HPDE6-E6E7 (cell line): ENCODE measurements around the gene MPZL3.
"Not testable (repeated sequence)": the region's sequence is repeated elsewhere in the genome, so short reads cannot be mapped to it uniquely, and the experiment has no call there.

Experiments used
- DNase-seq: peaks from one replicate; pipeline ENCODE4 v3.0.0; 2011; ENCODE audit warnings: missing footprints; ENCODE audit errors: extremely low spot score

Gene MPZL3

GRCh38 chr11:118212781-118213191, 39.4 kb downstream of the MPZL3 start:
- no peak for DNase-seq

GRCh38 chr11:118212131-118212725, 39.9 kb downstream of the MPZL3 start:
- no peak for DNase-seq

- DNase-seq: no peak
Observed at GRCh38 chr11:118211006-118211405, 41.2 kb downstream of the MPZL3 start.

GRCh38 chr11:118210323-118210722, 41.8 kb downstream of the MPZL3 start:
- no peak for DNase-seq

- no peak for DNase-seq
Observed at GRCh38 chr11:118209033-118209432, 43.1 kb downstream of the MPZL3 start.

- DNase-seq: no peak
Observed at GRCh38 chr11:118207079-118207478, 45.1 kb downstream of the MPZL3 start.

- DNase-seq: no peak
Observed at GRCh38 chr11:118206391-118207031, 45.7 kb downstream of the MPZL3 start.

- DNase-seq: no peak
Observed at GRCh38 chr11:118205606-118206378, 46.4 kb downstream of the MPZL3 start.

- DNase-seq: no peak
Observed at GRCh38 chr11:118202599-118203422, 49.4 kb downstream of the MPZL3 start.

GRCh38 chr11:118201966-118202365, 50.2 kb downstream of the MPZL3 start:
- no peak for DNase-seq

GRCh38 chr11:118200901-118201680, 51.1 kb downstream of the MPZL3 start:
- DNase-seq: no peak

- DNase-seq: no peak
Observed at GRCh38 chr11:118200497-118200896, 51.7 kb downstream of the MPZL3 start.

GRCh38 chr11:118199135-118199534, 53.0 kb downstream of the MPZL3 start:
- no peak for DNase-seq

- DNase-seq: peak; percentile 65
Observed at GRCh38 chr11:118198370-118198769, 53.8 kb downstream of the MPZL3 start.

- peak; percentile 84 for DNase-seq
Observed at GRCh38 chr11:118194835-118195627, 57.1 kb downstream of the MPZL3 start.

GRCh38 chr11:118193910-118194566, 58.1 kb downstream of the MPZL3 start:
- DNase-seq: no peak

GRCh38 chr11:118192817-118193216, 59.3 kb downstream of the MPZL3 start:
- not testable (repeated sequence) for DNase-seq

GRCh38 chr11:118190942-118191506, 61.1 kb downstream of the MPZL3 start:
- not testable (repeated sequence) for DNase-seq

- DNase-seq: no peak
Observed at GRCh38 chr11:118186346-118187107, 65.6 kb downstream of the MPZL3 start.
